GM19372 (cell line): ENCODE results near the gene ZNF133.
A peak's percentile ranks its signal among the peaks of the same experiment; 100 is the strongest.
"Not testable (repeated sequence)": the region's sequence is repeated elsewhere in the genome, so short reads cannot be mapped to it uniquely, and the experiment has no call there.

Experiments
- ATAC-seq: cut with Tn5 transposase; IDR thresholded peaks from one replicate; pipeline ENCODE4 v1.9.1; 2021; ENCODE audit warnings: mild to moderate bottlenecking, low read depth, moderate library complexity; ENCODE audit not compliant: unreplicated experiment

The ZNF133 gene

DNA sequence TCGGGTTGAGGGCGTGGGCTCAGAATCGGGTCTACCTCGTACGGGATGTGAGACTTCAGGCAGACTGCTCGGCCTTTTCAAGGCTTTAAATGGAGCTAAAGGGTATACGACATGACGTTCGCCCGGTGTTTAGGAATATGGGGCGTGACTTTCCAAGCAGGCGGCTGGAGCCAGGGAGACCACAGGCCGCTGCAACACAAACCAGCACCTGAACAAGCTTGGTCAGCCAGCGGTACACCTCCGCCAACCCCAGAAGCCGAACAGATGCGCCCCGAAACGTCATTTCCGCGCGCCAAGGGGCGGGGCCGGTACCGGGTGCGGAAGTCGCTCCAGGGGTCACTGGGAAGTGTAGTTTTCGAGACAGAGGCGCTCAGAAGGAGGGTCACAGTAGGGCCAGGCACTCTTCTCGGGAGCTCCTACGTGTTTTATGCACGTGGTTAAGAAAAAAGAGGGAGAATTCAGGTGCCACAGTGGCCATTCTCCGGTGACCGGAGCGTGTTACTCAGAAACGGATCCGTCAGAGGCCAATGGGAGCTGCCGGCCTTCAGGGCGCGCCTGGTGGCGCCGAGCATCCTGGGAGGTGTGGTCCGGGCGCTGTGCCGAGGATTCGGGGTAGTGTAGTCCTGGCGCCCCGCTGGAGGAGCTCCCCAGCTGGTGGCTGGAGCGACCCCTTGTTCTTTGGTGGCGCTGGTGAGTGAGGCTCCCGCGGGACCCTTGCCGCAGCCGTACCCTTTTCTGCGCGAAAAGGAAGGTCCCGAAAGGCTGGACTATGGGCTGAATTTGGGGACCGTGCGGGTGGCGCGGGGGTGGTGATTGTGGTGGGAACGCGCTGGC lies at the start of gene ZNF133:
Gene ZNF133 (plus strand): TSS at position 613 of the 834 bp plus-strand sequence. CDS start 17,160 bp downstream, outside the sequence.
- peak; percentile 97 for ATAC-seq

DNA sequence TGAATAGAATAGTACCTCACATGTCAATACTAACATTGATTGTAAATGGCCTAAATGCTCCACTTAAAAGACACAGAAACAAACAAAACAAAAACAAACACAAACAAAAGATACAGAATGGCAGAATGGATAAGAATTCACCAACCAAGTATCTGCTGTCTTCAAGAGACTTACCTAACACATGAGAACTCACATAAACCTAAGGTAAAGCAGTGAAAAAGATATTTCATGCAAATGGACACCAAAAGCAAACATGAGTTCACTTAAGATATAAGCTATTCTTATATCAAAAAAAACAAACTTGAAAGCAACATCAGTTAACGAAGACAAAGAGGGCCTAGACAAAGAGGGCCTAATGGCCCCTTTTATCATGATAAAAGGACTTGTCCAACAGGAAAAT lies 47.3 kb upstream of the ZNF133 start:
- no peak for ATAC-seq

DNA sequence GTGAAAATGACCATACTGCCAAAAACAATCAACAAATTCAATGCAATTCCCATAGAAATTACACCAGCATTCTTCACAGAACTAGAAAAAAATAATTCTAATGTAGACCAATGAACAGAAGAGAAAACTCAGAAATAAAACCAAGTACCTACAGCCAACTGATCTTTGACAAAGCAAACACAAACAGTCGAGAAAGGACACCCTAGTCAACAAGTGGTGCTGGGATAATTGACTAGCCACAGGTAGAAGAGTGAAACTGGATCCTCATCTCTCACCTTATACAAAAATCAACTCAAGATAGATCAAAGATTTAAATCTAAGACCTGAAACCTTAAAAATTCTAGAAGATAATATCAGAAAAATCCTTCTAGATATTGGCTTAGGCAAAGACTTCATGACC lies 44.5 kb upstream of the ZNF133 start:
- ATAC-seq: no peak

DNA sequence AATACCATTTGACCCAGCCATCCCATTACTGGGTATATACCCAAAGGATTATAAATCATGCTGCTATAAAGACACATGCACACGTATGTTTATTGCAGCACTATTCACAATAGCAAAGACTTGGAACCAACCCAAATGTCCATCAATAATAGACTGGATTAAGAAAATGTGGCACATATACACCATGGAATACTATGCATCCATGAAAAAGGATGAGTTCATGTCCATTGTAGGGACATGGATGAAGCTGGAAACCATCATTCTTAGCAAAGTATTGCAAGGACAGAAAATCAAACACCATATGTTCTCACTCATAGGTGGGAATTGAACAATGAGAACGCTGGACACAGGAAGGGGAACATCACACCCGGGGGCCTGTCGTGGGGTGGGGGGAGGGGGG lies 39.8 kb upstream of the ZNF133 start:
- ATAC-seq: not testable (repeated sequence)

DNA sequence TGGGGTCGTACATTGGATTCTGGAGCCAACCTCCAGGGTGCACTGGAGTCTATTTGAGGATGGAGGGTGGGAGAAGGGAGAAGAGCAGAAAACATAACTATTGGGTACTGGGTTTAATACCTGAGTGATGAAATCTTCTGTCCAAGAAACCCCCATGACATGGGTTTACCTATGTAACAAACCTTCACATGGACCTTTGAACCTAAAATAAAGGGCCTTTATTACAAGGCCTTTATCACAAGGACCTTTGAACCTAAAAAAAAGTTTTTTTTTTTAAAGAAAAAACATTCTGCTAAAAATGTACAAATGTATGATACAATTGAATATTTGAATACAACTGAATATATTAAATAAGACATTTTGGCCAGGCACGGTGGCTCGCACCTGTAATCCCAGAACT lies 38.1 kb upstream of the ZNF133 start:
- ATAC-seq: no peak

DNA sequence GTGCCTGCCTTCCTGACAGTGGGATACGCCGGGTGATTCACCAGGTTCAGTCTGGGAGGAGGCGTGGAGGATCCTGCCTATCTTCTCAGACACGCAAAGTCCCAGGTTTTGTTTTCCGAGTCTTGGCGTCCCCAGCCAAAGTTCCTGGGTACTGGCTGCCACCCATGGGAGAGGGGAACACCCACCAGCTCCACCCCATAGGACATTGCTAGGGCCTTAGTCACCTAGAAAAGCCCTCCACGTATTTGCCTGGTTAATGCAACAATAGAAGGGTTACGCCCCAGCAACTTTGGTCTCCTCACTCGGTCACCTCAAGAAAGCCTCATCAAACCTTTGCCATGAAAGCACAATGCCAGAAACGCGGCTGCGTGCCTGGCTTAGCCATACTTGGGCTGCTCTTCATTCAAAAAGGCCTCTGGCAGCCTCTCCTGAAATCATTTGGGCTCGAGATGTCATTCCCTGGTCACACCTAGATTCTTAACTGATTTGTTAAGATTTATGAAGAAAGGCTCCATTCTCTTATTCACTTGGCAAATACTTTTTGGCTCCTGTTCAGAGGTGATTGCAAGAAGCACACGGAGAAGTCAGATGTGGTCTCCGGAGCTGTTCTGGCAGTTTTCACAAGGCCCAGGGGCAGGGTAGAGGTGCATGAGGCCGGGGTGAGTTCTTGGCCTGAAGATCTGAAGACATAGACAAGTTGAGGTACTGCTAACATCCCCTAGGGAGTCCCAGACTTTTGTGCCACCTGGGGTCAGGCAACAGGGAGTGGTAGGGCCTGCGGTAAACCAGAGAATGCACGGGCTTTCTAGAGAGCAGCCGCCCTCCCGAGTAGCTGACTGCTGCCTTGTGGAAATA lies 35.5 kb upstream of the ZNF133 start:
- ATAC-seq: no peak

DNA sequence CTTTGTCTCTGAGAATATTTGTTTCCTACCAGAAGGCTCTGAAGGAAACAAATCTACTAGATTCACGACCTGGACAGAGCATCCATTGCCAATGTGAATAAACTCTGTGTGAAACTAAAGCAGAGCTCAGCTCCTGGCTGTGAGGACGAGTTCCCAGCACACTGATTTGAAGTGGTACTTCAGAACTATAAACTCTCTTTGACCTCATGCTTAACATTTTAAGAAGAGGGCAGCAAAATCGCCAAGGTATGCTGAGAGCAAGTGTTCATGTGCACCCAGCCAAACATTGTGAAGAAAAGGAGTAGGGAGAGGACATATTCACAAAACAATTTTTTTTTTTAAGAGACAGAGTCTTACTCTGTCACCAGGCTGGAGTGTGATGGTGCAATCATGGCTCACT lies 33.7 kb upstream of the ZNF133 start:
- no peak for ATAC-seq

DNA sequence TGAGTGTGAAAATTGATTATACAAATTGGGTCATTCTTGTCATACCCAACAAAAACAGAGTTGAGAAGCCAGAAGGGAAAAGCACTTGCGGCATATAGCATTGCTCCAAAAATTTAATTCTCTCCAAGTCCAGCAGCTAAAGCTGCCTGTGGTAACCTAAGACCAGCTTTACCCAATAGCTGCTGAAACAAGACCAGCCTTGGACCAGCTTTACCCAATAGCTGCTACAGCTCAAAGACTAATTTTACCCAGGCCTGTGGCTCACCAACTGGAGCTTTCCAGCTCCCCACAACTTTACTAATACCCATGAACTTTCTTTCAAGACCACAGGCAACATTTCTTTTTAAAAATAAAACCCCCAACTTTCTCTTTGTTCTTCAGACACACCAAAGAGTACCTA lies 32.8 kb upstream of the ZNF133 start:
- ATAC-seq: no peak

DNA sequence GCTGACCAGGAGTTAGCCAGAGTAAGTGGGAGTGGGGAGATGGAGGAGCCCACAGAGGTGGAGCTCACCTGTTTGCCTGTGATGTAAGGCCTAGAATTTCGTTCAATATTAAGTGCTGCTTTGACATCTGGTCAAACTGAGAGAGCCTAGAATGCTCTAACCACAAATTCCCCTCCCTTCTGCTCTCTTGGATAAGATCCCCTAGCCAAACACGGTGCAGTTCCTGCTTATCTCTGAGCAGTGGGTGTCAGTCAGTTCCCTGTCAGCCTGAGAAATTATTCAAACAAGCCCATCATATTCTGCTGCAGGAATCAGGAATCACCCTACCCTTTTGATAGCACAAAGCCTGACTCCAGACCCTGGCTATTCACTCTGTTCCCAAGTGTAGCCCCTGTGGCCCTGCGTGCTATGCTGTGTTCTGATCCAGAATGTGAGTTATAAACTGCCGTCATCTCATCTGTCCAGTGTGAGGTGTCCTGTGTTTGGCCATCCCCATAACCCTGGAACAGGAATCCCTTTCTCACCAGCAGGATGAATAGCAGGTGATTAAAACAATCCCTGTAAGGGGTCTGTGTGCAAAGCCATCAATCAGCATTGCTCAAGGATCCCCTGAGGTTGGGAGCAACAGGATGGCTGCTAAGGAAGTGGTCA lies 31.8 kb upstream of the ZNF133 start:
- no peak for ATAC-seq

DNA sequence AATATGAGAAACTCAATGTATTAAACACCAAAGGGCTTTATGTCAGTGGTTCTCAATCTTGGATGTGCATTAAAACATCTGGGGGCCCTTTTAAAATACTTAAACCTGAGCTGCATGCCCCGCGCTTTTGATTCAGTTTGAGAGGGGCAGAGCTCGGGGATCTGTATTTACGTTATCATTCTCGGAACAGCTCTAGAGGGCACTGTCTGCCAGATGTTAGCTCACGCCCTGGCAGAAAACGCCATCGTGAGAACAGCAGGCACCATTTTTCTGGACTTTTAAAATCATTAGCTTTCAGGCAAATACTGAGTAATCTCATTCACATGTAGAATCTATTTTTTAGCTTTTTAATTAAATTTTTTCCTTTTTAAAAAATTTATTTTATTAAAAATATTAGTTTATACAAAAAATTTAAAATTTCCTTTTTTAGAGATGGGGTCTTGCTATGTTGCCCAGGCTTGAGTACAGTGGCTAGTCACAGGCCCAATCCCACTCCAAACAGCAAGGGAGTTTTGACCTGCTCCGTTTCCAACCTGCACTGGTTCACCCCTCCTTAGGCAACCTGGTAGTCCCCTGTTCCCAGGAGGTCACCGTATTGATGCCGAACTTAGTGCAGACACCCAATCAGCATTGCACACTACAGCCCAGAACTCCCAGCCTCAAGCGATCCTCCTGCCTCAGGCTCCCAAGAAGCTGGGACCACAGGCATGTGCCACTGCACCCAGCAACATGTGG lies 30.0 kb upstream of the ZNF133 start:
- ATAC-seq: no peak

DNA sequence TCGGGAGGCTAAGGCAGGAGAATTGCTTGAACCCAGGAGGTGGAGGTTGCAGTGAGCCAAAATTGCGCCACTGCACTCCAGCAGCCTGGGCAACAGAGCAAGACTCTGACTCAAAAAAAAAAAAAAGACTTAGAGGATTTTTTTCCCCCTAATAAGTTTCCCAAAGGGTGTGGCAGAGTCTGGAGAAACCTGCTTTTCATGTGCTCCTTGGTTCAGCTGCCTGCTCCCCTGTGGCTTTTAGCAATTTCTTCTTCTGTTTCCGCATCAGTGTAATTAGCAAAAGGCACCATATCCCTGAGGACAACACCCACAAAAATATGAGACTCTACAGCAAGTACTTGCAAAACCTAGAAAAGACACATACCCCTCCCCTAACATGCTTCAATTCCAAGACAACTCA lies 28.6 kb upstream of the ZNF133 start:
- no peak for ATAC-seq

DNA sequence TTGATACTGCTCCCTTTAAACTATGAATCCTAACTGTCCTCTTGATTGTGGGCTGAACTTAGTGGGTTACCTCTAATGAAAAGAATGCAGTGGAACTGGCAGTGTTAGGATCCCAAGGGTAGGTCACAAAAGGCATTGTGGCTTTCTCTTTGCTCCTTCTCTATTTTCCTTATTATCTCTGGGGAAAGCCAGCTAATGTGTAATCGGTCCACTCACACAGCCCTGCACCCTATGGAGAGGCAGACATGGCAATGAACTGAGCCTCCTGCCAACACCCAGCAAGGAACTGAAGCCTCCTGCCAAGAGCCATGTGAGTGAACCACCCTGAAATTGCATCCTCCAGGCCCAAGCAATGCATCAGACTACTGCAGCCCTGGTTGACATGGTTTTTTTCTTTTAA lies 24.6 kb upstream of the ZNF133 start:
- ATAC-seq: no peak

DNA sequence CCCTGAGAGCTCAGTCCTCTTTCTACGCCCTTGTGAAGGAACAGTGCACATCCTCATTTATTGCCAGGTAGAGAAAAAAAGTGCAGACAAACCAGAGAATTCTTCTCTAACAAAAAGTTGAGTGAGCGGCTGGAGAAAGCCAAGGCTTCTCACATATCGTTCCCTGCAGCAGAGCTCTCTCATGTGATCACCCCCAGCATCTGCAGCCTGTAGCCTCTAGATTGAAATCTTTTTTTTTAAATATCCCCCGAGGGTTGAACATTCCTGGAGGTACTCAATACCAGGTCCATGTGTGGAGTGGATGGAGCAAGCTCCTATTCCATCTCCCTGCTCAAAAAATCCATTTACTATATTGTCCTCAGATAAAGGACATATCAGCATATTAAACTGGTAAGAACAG lies 22.9 kb upstream of the ZNF133 start:
- ATAC-seq: no peak

DNA sequence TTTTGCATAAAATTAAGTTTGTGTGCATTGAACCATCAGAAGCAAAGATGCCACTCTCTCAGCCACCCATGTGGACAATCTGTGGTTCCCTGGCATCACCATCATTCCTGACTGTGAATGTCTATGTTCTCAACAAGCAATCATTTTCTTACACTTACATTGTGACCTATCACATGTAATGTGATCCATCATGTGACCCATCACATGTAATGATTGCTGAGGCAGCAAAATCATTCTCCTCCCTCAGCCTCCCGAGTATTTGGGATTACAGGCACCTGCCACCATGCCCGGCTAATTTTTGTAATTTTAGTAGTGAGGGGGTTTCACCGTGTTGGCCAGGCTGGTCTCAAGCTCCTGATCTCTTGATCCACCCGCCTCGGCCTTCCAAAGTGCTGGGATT lies 22.0 kb upstream of the ZNF133 start:
- no peak for ATAC-seq

DNA sequence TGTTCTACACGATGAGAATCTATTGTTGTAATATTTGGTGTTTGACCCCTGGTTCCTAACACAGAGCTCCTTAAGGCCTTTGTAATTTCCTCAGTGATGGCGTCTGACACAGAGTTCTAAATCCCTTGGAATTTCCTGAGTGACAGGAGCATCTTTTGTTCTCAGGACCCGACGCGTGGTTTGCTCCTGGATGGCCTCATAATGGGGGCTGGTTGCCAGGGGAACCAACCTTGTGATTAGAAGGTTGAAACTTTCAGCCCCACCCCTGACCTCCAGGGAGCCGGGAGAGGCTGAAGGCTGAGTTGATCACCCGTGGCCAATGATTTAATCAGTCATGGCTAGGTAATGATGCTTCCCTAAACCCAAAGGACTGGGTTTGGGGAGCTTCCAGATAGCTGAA lies 20.5 kb upstream of the ZNF133 start:
- ATAC-seq: no peak

DNA sequence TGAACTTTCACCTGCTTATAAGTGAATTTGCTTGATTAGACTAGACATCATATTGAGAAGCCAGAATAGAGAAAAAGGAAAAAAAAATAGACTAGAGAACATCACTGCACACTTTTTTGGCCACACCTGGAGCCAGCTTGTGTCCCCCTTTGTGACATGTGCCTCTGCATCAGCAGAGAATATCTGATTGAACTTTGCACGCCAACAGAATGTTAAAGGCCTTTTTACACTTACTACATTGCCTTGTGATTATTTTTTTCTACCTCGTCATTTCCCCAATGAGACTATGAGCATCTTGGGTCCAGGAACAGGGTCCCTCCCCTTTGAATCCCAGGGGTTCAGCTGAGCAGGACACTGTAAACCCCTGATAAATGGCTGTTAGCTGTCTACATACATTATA lies 17.2 kb upstream of the ZNF133 start:
- ATAC-seq: no peak

DNA sequence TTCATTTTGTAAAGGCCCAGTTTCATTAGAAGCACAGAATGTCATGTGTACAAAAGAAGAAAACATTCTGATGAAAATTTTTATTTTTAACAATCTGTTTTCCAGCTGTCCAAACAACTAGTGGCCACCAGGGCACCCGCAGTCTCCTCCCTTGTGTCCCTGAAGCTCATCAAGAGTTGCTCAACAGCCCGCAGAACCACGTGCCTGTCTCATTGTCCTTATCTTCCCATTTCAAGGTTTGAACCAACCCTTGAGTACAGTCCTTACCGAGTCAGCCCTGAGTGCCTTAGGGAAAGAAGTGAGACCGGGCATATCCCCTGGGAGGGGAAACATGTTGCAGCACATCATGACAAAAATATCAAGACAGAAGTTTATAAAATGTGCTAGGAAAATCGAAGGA lies 15.9 kb upstream of the ZNF133 start:
- no peak for ATAC-seq

DNA sequence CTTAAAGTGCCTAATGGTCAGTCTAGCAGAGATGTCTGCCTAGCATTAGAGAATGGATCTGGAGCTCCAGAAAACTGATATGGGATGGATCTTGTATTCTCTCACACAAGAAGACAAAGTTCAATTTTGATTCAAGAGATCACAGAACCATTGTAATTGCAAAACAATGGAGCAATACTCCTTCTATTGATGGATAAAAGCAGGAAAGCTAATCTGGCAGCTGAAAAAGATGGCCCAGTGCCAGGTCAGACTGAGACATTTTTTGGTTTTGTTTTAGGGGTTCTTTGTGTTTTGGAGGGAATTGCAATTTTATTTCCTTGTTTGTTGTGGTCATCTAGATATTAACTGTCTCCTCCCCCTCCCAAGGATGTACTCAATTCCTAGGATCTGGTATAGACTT lies 14.6 kb upstream of the ZNF133 start:
- ATAC-seq: no peak

DNA sequence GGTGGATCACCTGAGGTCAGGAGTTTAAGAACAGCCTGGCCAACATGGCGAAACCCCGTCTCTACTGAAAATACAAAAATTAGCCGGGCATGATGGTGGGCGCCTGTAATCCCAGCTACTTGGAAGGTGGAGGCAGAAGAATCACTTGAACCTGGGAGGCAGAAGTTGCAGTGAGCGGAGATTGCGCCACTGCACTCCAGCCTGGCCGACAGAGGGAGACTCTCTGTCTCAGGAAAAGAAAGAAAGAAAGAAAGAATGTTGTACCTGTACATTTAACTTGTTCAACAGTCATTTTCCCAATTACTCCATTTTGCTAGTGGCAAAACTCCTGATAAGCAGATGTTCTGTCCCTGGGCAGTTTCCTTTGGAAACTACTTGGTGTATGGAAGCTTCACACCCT lies 12.4 kb upstream of the ZNF133 start:
- not testable (repeated sequence) for ATAC-seq

DNA sequence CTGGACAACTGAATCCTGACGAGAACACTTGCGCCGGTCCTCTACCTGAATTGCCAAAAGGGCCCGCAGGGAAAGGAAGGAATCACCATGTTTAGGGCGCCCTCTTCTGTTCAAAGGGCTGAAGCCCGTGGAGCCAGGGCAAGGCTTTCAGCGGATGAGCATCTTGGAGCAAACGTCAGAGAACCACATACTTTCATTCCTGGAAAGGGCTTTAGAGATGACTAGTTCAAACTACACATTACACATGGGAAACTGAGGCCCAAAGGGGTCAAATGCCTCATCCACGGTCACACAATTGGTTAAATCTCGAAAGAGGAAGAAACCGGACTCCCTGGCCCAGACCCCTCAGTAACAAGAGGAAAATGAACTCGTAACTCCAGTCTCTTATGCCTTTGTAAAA lies 11.5 kb upstream of the ZNF133 start:
- ATAC-seq: no peak

DNA sequence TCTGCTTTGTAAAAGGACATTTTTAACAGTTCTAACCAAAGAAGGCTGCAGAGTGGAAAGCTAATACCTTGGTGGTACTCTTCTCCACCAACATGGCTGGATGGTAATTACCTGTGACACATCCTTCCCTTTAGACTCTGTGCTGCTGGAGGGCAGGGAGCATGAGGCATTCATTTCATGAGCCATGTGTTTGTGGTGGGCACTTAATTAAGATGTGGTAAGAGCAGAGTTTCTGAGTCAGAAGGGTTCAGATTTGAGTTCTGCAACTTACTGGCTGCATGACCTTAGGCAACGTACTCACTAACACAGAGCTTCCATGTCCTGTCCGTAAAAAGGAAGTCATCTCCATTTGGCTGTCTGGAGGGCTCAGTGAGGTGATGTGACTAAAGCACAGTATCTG lies 9.1 kb upstream of the ZNF133 start:
- no peak for ATAC-seq
